ENCODE results near the gene FAM83G.

GRCh38 chr17:18966831-18967624, 37.5 kb downstream of the FAM83G start:
- TF ChIP-seq EZH2 (IDR thresholded peaks at IDR 0.05; ENCODE audit: borderline replicate concordance, low read length) (no peak), CTCF (conservative IDR thresholded peaks at IDR 0.05 in 1 of 2, IDR thresholded peaks at IDR 0.05 in 1 of 2; ENCODE audit: extremely low read depth in 1 of 2, insufficient read depth in 1 of 2, low read depth in 1 of 2, low read length in 2 of 2) (no peak)

Measured in mammary epithelial cell (primary cell).